GM12878 (cell line): ENCODE results near the gene PASK. TPM values are rescaled to one million over a fixed set of nuclear protein-coding genes. Genes with fewer than 3 reads are reported as not detected.

Experiments used
- BCLAF1 ChIP-seq: fragments of 450-650 bp; IDR thresholded peaks from 2 replicates; pipeline ENCODE4 v1.6.1; 2017; ENCODE audit warnings: antibody characterized with exemption, mild to moderate bottlenecking, moderate library complexity
- CREB1 ChIP-seq: IDR thresholded peaks from 2 replicates; pipeline ENCODE4 v1.6.1; 2012; ENCODE audit warnings: low read depth, mild to moderate bottlenecking, inconsistent platforms
- EP300 ChIP-seq, 2 experiments: fragments of 150-350 bp in 1 of 2; IDR thresholded peaks; 2 replicates each; pipeline ENCODE4 v1.6.1; 2011 to 2012; ENCODE audit warnings: low read depth in 2 of 2, low read length in 2 of 2, borderline replicate concordance in 1 of 2, improper control_type of control experiment in 1 of 2, inconsistent platforms in 1 of 2; ENCODE audit not compliant: control insufficient read depth in 1 of 2
- EZH2 ChIP-seq: IDR thresholded peaks from 2 replicates; pipeline ENCODE4 v1.6.1; 2012; ENCODE audit warnings: low read depth, mild to moderate bottlenecking, control low read depth, inconsistent platforms, low read length, borderline replicate concordance; ENCODE audit not compliant: control insufficient read depth
- GABPA ChIP-seq: IDR thresholded peaks from 2 replicates; pipeline ENCODE4 v1.6.1; 2014; ENCODE audit warnings: antibody characterized with exemption, low read depth, mild to moderate bottlenecking, inconsistent platforms
- GATAD2B ChIP-seq: fragments of 450-650 bp; conservative IDR thresholded peaks from 2 replicates; pipeline ENCODE4 v1.6.1; 2017; ENCODE audit warnings: low read depth, mild to moderate bottlenecking, moderate library complexity
- HCFC1 ChIP-seq: fragments of 150-350 bp; IDR thresholded peaks from 2 replicates; pipeline ENCODE4 v1.6.1; 2014; ENCODE audit warnings: low read length
- JUNB ChIP-seq: IDR thresholded peaks from 2 replicates; pipeline ENCODE4 v1.6.1; 2016; ENCODE audit warnings: antibody characterized with exemption, mild to moderate bottlenecking
- PAX8 ChIP-seq: fragments of 450-650 bp; IDR thresholded peaks from 2 replicates; pipeline ENCODE4 v1.6.1; 2017; ENCODE audit warnings: mild to moderate bottlenecking, moderate library complexity
- PML ChIP-seq: IDR thresholded peaks from 2 replicates; pipeline ENCODE4 v1.6.1; 2012; ENCODE audit warnings: low read length, inconsistent platforms
- POU2F2 ChIP-seq: IDR thresholded peaks from 3 replicates; pipeline ENCODE4 v1.6.1; 2011; ENCODE audit warnings: low read depth, mild to moderate bottlenecking, low read length, borderline replicate concordance
- PRDM15 ChIP-seq: fragments of 450-650 bp; formaldehyde crosslinking; IDR thresholded peaks from 2 replicates; pipeline ENCODE4 v1.4.0; 2020; ENCODE audit warnings: mild to moderate bottlenecking, moderate library complexity
- RB1 ChIP-seq: fragments of 450-650 bp; formaldehyde crosslinking; IDR thresholded peaks from 2 replicates; pipeline ENCODE4 v1.6.1; 2017; ENCODE audit warnings: mild to moderate bottlenecking, borderline replicate concordance
- SMAD5 ChIP-seq: IDR thresholded peaks from 2 replicates; pipeline ENCODE4 v1.6.1; 2016; ENCODE audit warnings: antibody characterized with exemption, low read depth
- SMC3 ChIP-seq: IDR thresholded peaks from 2 replicates; pipeline ENCODE4 v1.6.1; 2011; ENCODE audit warnings: low read length, improper control_type of control experiment, borderline replicate concordance
- SREBF2 ChIP-seq: IDR thresholded peaks from 2 replicates; pipeline ENCODE4 v1.6.1; 2012; ENCODE audit warnings: mild to moderate bottlenecking, low read length
- ZBED1 ChIP-seq: IDR thresholded peaks from 2 replicates; pipeline ENCODE4 v1.6.1; 2016; ENCODE audit warnings: borderline replicate concordance
- ZBTB4 ChIP-seq: fragments of 450-650 bp; formaldehyde crosslinking; IDR thresholded peaks from 2 replicates; pipeline ENCODE4 v1.4.0; 2022; ENCODE audit warnings: mild to moderate bottlenecking, moderate library complexity
- ZNF274 ChIP-seq: IDR thresholded peaks from one replicate; pipeline ENCODE4 v1.8.0; 2011; ENCODE audit not compliant: insufficient read length, insufficient read depth
- ZSCAN29 ChIP-seq: fragments of 450-650 bp; IDR thresholded peaks from 2 replicates; pipeline ENCODE4 v1.6.1; 2017; ENCODE audit warnings: mild to moderate bottlenecking, moderate library complexity
- polyA plus RNA-seq, 11 experiments: library from polyadenylated mRNA; depleted of rRNA in 4 of 11; unstranded in 6 of 11; stranded (reverse) in 5 of 11; fragments of >200 nt; fragmentation: Nextera tagmentation in 4 of 11; fragmentation: Illumina TruSeq in 1 of 11; extraction: Ambion mirVana in 4 of 11; extraction: Trizol in 1 of 11; gene quantifications; 1 replicate in 1 of 11; 2 replicates in 10 of 11; pipeline versions ENCODE4 v1.2.1 to v1.2.3, GENCODE V29; 2011 to 2016; ENCODE audit warnings: inconsistent platforms in 2 of 11, missing spikeins in 2 of 11, low read depth in 1 of 11
- total RNA-seq, 4 experiments: library from RNA; depleted of rRNA in 3 of 4; stranded (reverse); fragments of >200 nt in 3 of 4; fragmentation: Illumina TruSeq in 1 of 4; extraction: Trizol in 1 of 4; gene quantifications; 2 replicates each; pipeline versions ENCODE4 v1.2.1 to v1.2.3, GENCODE V29; 2013 to 2021

Gene PASK
- total and polyA plus RNA-seq, 10 of the 15 experiments (the other 5 are each of a cell fraction or from before 2014, with no cell fraction given): 9.6 to 62.2 (median 28.5) TPM

- TF ChIP-seq SREBF2 (no peak), GABPA (0 out of 2 replicates have a peak, but pooled peaks have one; percentile 12), POU2F2 (no peak), ZSCAN29 (no peak), GATAD2B (no peak), CREB1 (no peak), ZNF274 (no peak), PRDM15 (no peak), EZH2 (no peak), HCFC1 (no peak), EP300 (IDR thresholded peaks at IDR 0.05; ENCODE audit: borderline replicate concordance in 1 of 2, control insufficient read depth in 1 of 2, low read depth in 2 of 2, low read length in 2 of 2) (no peak), RB1 (no peak), JUNB (no peak), ZBED1 (no peak), PAX8 (no peak), ZBTB4 (CRISPR knock-in tag) (no peak), SMC3 (no peak), PML (no peak), SMAD5 (no peak), BCLAF1 (no peak)
These were observed 53.5 kb downstream of the PASK start (continued) for GRCh38 chr2:241095594-241096290.
